Colonic mucosa (tissue), 4 donors: ENCODE measurements around the gene ADORA1. TPM values are rescaled to one million over a fixed set of nuclear protein-coding genes. Genes with fewer than 3 reads are reported as not detected.

Experiments used
- DNase-seq: peaks from one replicate; pipeline ENCODE4 v3.0.0-alpha.2; 2020
- H3K27ac ChIP-seq: fragments of 200-600 bp; one replicate; pipeline ENCODE4 v1.8.0; 2021
- H3K27me3 ChIP-seq: fragments of 200-600 bp; one replicate; pipeline ENCODE4 v1.8.0; 2021
- H3K36me3 ChIP-seq: fragments of 200-600 bp; one replicate; pipeline ENCODE4 v1.8.0; 2021
- H3K4me1 ChIP-seq: fragments of 200-600 bp; one replicate; pipeline ENCODE4 v1.8.0; 2021; ENCODE audit warnings: mild to moderate bottlenecking
- H3K4me3 ChIP-seq: fragments of 200-600 bp; one replicate; pipeline ENCODE4 v1.8.0; 2021
- H3K9ac ChIP-seq, 2 donors: one replicate each; pipeline ENCODE4 v1.7.0; 2013; ENCODE audit warnings: control low read depth in 2 of 2, low read depth in 2 of 2, low read length in 2 of 2
- H3K9me3 ChIP-seq: fragments of 200-600 bp; one replicate; pipeline ENCODE4 v1.8.0; 2021
- CTCF ChIP-seq: fragments of 200-600 bp; IDR thresholded peaks from one replicate; pipeline ENCODE4 v1.8.0; 2022; ENCODE audit warnings: antibody characterized with exemption, mild to moderate bottlenecking
- intact Hi-C: fragments of 100-400 bp; cut with DNase I; formaldehyde crosslinking; loops from one replicate; pipeline ENCODE4 v1.14.1; 2022
- total RNA-seq, 2 donors: library from RNA; stranded (reverse); fragmentation: NEBNext Ultra II Directional in 1 of 2; extraction: Animal tissue kit (Norgen Biotek cat#: 25700) in 1 of 2; gene quantifications; one replicate each; pipeline ENCODE4 v1.2.1, GENCODE V29; 2021
- donor health status: healthy.
- donor health status: DM: no; HTN: no; CAD: no.
- donor health status: DM: no; HTN: no; CAD: no.

ADORA1 gene
- total RNA-seq, 2 donors from 2014 or later = 0.42 to 1.6 TPM

DNA sequence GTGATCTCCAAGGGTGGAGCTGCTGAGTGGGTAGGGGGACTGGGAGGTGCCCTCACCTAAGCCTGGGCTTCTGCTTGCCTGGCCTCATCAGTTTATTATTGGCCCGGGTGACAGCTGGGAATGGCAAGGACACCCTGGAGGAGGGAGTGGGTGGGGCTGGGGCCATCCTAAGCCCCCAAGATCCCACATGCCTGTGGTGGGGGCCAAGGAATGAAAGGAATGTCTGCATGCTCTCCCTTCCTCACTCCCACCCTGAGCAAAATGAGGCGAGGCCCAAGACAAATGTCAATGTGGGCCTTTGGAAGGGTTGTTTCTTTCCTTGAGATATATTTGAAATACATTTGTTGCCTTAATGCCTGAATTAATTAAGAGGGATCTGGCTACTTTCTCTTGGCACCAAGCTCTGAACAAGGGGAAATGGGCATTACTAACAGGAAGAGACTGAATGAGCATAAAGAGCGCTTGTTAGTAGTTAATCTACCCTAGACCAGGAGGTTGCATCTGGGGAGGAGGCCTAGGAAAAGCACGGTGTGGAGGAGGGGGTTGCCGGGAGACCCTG lies 78.7 kb downstream of the ADORA1 start:
- no peak for DNase-seq
- Histone ChIP-seq H3K27me3 (no peaks in the 10 kb centered on the region), H3K4me3 (no peak overlapping the region), H3K27ac (no peak overlapping the region), H3K9ac (no peak overlapping the region), H3K36me3 (no peaks in the 10 kb centered on the region), H3K9me3 (no peaks in the 10 kb centered on the region), H3K4me1 (no peaks in the 10 kb centered on the region)
- no peak for TF ChIP-seq CTCF
- intact Hi-C loops = no loop called here

GRCh38 chr1:203207751-203208150 lies 80.2 kb downstream of the ADORA1 start:
- H3K4me3 ChIP-seq = no peak overlapping the region
- no peaks in the 10 kb centered on the region for H3K9me3 ChIP-seq
- H3K27ac ChIP-seq = no peak overlapping the region
- H3K36me3 ChIP-seq = no peaks in the 10 kb centered on the region
- no peak overlapping the region for H3K9ac ChIP-seq
- TF ChIP-seq CTCF = no peak
- DNase-seq = no peak
- no peaks in the 10 kb centered on the region for H3K27me3 ChIP-seq
- no peaks in the 10 kb centered on the region for H3K4me1 ChIP-seq
- intact Hi-C loops = no loop called here

DNA sequence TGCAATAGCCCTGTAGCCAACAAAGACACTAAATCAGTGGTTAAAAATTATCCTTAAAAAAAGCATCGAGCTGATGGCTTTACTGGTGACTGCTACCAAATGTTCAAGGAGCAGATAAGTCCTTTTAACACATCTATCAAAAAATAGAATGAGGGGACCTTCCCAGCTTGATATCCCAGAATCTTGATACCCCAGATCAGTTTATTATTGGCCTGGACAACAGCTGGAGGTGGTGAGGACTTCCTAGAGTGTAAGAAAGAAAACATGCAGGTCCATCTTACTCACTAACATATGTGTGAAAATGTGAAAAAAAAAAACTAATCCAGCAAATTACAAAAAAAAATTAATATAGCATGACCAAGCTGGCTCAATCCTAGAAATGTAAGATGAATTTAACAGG lies 80.7 kb downstream of the ADORA1 start:
- no peaks in the 10 kb centered on the region for H3K36me3 ChIP-seq
- intact Hi-C loops = no loop called here

GRCh38 chr1:203210350-203210749 lies 82.8 kb downstream of the ADORA1 start:
- no peak overlapping the region for H3K9ac ChIP-seq
- TF ChIP-seq CTCF = no peak
- H3K27me3 ChIP-seq = no peaks in the 10 kb centered on the region
- intact Hi-C loops = no loop called here
- DNase-seq = no peak
- H3K4me1 ChIP-seq = no peaks in the 10 kb centered on the region
- no peak overlapping the region for H3K27ac ChIP-seq
- H3K9me3 ChIP-seq = no peaks in the 10 kb centered on the region
- no peak overlapping the region for H3K4me3 ChIP-seq
- H3K36me3 ChIP-seq = no peaks in the 10 kb centered on the region

More for the DNA sequence above, 80.7 kb downstream of the ADORA1 start:
- no peaks in the 10 kb centered on the region for H3K4me1 ChIP-seq
- no peak for DNase-seq
- no peak overlapping the region for H3K4me3 ChIP-seq
- H3K27ac ChIP-seq = no peak overlapping the region
- H3K9me3 ChIP-seq = no peaks in the 10 kb centered on the region
- no peak overlapping the region for H3K9ac ChIP-seq
- no peaks in the 10 kb centered on the region for H3K27me3 ChIP-seq
- TF ChIP-seq CTCF = no peak

- no peak overlapping the region for H3K4me3 ChIP-seq
- H3K36me3 ChIP-seq = no peaks in the 10 kb centered on the region
- H3K9ac ChIP-seq = no peak overlapping the region
- H3K4me1 ChIP-seq = no peaks in the 10 kb centered on the region
- intact Hi-C loops = no loop called here
- no peak for DNase-seq
- no peak for TF ChIP-seq CTCF
- no peaks in the 10 kb centered on the region for H3K27me3 ChIP-seq
- H3K27ac ChIP-seq = no peak overlapping the region
- no peaks in the 10 kb centered on the region for H3K9me3 ChIP-seq
Observed at GRCh38 chr1:203210988-203211387, 83.5 kb downstream of the ADORA1 start.

DNA sequence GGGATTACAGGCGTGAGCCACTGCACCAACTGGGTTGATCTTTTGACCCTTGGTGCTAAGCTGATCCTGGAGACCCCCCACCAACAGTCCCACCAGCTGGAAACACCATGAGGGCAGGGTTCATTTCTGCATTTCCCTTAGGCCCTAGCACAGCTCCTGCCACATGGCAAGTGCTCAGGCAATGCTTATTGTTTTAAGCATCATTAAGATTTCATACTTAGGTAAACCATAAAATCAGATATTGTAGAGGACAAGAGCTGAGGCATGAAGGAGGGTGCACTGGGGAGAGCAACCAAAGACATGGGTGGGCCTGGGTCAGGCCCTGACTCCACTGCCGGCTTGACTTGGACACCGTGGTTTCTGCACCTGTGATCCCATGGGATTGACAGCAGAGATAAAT lies 84.3 kb downstream of the ADORA1 start:
- intact Hi-C loops = no loop called here
- H3K9me3 ChIP-seq = no peaks in the 10 kb centered on the region
- no peaks in the 10 kb centered on the region for H3K36me3 ChIP-seq
- no peaks in the 10 kb centered on the region for H3K27me3 ChIP-seq
- no peak overlapping the region for H3K27ac ChIP-seq
- H3K4me1 ChIP-seq = no peaks in the 10 kb centered on the region
- no peak overlapping the region for H3K9ac ChIP-seq
- TF ChIP-seq CTCF = no peak
- H3K4me3 ChIP-seq = no peak overlapping the region
- no peak for DNase-seq
